Astrocyte of the spinal cord (primary cell): ENCODE measurements around the gene RAD50.
A peak's percentile ranks its signal among the peaks of the same experiment; 100 is the strongest.

Experiments used
- DNase-seq: peaks from one replicate; pipeline ENCODE4 v3.0.0; 2011; ENCODE audit warnings: low read depth, low spot score
- H3K4me3 ChIP-seq: 2 replicates; pipeline ENCODE4 v1.5.1; 2011; ENCODE audit warnings: low read depth, mild to moderate bottlenecking, low read length, moderate library complexity
- in situ Hi-C: cut with HindIII; loops from 2 replicates; pipeline ENCODE4 v1.10.0; 2017; ENCODE audit warnings: low sequenced_read_pairs
- TF ChIP-seq, protein P1 (sequence below): IDR thresholded peaks from 2 replicates; pipeline ENCODE4 v1.5.1; 2012; ENCODE audit warnings: low read depth, mild to moderate bottlenecking, low read length, inconsistent platforms

The RAD50 gene

DNA sequence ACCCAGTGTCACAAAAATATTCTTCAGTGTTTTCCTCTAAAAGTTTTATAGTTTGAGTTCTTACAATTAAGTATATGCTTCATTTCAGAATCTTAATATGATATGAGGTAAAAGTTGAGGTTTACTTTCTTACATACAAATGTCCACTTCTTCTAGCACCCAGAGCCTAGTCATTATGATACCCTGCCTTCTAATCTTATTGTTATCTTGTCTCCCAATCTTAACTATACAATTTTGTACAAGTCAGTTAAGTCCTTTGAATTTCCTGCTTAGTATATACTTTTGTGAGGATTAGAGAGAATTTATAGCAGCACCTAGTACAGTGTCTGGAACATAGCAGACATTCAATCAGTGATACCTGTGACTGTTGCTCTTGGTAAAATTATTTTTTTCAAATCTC, 29.3 kb downstream of the RAD50 start:
- no peak overlapping the region for H3K4me3 ChIP-seq
- no peak for DNase-seq
- in situ Hi-C loops: no loop called here
- TF ChIP-seq, protein P1, sequence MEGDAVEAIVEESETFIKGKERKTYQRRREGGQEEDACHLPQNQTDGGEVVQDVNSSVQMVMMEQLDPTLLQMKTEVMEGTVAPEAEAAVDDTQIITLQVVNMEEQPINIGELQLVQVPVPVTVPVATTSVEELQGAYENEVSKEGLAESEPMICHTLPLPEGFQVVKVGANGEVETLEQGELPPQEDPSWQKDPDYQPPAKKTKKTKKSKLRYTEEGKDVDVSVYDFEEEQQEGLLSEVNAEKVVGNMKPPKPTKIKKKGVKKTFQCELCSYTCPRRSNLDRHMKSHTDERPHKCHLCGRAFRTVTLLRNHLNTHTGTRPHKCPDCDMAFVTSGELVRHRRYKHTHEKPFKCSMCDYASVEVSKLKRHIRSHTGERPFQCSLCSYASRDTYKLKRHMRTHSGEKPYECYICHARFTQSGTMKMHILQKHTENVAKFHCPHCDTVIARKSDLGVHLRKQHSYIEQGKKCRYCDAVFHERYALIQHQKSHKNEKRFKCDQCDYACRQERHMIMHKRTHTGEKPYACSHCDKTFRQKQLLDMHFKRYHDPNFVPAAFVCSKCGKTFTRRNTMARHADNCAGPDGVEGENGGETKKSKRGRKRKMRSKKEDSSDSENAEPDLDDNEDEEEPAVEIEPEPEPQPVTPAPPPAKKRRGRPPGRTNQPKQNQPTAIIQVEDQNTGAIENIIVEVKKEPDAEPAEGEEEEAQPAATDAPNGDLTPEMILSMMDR: no peak

- H3K4me3 ChIP-seq: no peak overlapping the region
- in situ Hi-C loops: no loop called here
- TF ChIP-seq, protein P1: no peak
- DNase-seq: no peak
These were observed 32.7 kb downstream of the RAD50 start for GRCh38 chr5:132589467-132589866.

- peak; percentile 15 for DNase-seq
- in situ Hi-C loops: no loop called here
- TF ChIP-seq, protein P1: peak; percentile 29
- H3K4me3 ChIP-seq: no peak overlapping the region
These were observed 34.4 kb downstream of the RAD50 start for GRCh38 chr5:132591145-132591544.

GRCh38 chr5:132592521-132592920, 35.7 kb downstream of the RAD50 start:
- DNase-seq: peak; percentile 32
- TF ChIP-seq, protein P1: no peak
- in situ Hi-C loops: no loop called here
- no peak overlapping the region for H3K4me3 ChIP-seq

DNA sequence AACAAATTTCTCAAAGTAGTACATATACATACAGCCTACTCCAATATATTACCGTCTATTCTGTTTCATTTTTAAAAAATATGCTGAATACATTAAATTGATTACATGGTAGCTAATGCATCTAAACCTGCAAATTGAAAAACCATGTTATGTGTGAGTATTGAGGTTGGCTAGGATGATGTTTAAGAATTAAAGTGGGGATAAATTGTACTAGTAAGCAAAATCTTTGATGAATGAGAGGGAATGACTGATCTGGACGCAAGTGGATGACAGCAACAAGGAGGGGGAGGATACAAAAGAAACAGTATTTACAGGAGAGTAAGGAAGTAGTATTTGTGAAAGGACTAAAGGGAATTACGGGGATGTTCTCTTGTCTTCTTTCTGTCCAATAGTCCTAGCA, 37.4 kb downstream of the RAD50 start:
- TF ChIP-seq, protein P1: no peak
- in situ Hi-C loops: no loop called here
- H3K4me3 ChIP-seq: no peak overlapping the region
- DNase-seq: no peak

DNA sequence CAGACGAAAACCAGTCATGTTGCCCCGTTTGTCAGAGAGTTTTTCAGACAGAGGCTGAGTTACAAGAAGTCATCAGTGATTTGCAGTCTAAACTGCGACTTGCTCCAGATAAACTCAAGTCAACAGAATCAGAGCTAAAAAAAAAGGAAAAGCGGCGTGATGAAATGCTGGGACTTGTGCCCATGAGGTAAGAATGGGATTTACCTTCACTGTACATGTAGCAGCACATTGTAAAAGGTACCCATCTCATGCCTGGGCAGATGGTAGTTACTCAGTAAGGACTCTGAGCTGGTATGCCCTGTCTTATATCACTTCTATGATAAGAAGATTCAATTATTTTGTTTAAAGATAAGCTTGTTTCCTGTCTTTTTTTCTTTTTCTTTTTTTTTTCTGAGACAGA, 38.8 kb downstream of the RAD50 start:
- TF ChIP-seq, protein P1: no peak
- no peak overlapping the region for H3K4me3 ChIP-seq
- in situ Hi-C loops: no loop called here
- no peak for DNase-seq
